Neural progenitor cell (in vitro differentiated cells): ENCODE data around the gene IGFLR1.

Experiments
- CTCF ChIP-seq: fragments of 200-600 bp; sonication (generic); IDR thresholded peaks from 2 replicates; pipeline ENCODE4 v1.5.1; 2017; ENCODE audit warnings: antibody characterized with exemption, mild to moderate bottlenecking
- EZH2 ChIP-seq: fragments of 200-600 bp; sonication (generic); IDR thresholded peaks from 2 replicates; pipeline ENCODE4 v1.6.1; 2017; ENCODE audit warnings: antibody characterized with exemption, mild to moderate bottlenecking, moderate library complexity
- EZH2phosphoT487 ChIP-seq: fragments of 200-600 bp; sonication (generic); IDR thresholded peaks from 2 replicates; pipeline ENCODE4 v1.6.1; 2017; ENCODE audit warnings: antibody characterized with exemption

GRCh38 chr19:35715355-35715809, 26.9 kb downstream of the IGFLR1 start:
- no peak for TF ChIP-seq CTCF
- no peak for TF ChIP-seq EZH2
- no peak for TF ChIP-seq EZH2phosphoT487
